Frontal cortex (tissue), 4 donors: ENCODE results near the gene LAMA5. TPM values are rescaled to one million over a fixed set of nuclear protein-coding genes. Genes with fewer than 3 reads are reported as not detected.

ENCODE experiments used
- DNase-seq, 2 donors: peaks; one replicate each; pipeline ENCODE4 v3.0.0; 2012; ENCODE audit warnings: low spot score in 2 of 2
- FAIRE-seq: peaks from 2 replicates; lab custom pipeline; 2012; peaks lifted over from hg19 to GRCh38; lab: Jason Lieb, UNC
- total RNA-seq: library from RNA; depleted of rRNA; stranded (reverse); fragments of >200 nt; gene quantifications from one replicate; pipeline ENCODE4 v1.2.3, GENCODE V29; 2014
- donor health status: control.
- donor health status: control.
- donor health status: control.

LAMA5 gene
- total RNA-seq, 1 donor from 2014 or later: 11.4 TPM

GRCh38 chr20:62351469-62352401, 15.4 kb downstream of the LAMA5 start:
- FAIRE-seq (no peak), DNase-seq (no peak)

GRCh38 chr20:62350629-62351422, 16.3 kb downstream of the LAMA5 start:
- DNase-seq (no peak), FAIRE-seq (no peak)

GRCh38 chr20:62350098-62350628, 16.9 kb downstream of the LAMA5 start:
- no peak for FAIRE-seq

GRCh38 chr20:62349556-62350097, 17.5 kb downstream of the LAMA5 start:
- DNase-seq: no peak
- FAIRE-seq: no peak

More at GRCh38 chr20:62350098-62350628, 16.9 kb downstream of the LAMA5 start:
- no peak for DNase-seq

- no peak for FAIRE-seq
Measured at GRCh38 chr20:62348604-62349003, 18.5 kb downstream of the LAMA5 start.

GRCh38 chr20:62347445-62347844, 19.7 kb downstream of the LAMA5 start:
- FAIRE-seq: no peak

More at GRCh38 chr20:62348604-62349003, 18.5 kb downstream of the LAMA5 start:
- DNase-seq: no peak

GRCh38 chr20:62347151-62347404, 20.0 kb downstream of the LAMA5 start:
- no peak for DNase-seq
- no peak for FAIRE-seq

More at GRCh38 chr20:62347445-62347844, 19.7 kb downstream of the LAMA5 start:
- DNase-seq: no peak

- FAIRE-seq (no peak), DNase-seq (no peak)
Measured at GRCh38 chr20:62346398-62347150, 20.5 kb downstream of the LAMA5 start.

- DNase-seq (no peak), FAIRE-seq (no peak)
Measured at GRCh38 chr20:62345681-62346370, 21.3 kb downstream of the LAMA5 start.

- no peak for FAIRE-seq
- no peak for DNase-seq
Measured at GRCh38 chr20:62344782-62345181, 22.3 kb downstream of the LAMA5 start.

GRCh38 chr20:62344092-62344491, 23.0 kb downstream of the LAMA5 start:
- DNase-seq (no peak), FAIRE-seq (no peak)

- FAIRE-seq (no peak), DNase-seq (no peak)
Measured at GRCh38 chr20:62342910-62343309, 24.2 kb downstream of the LAMA5 start.

GRCh38 chr20:62339647-62340062, 27.5 kb downstream of the LAMA5 start:
- FAIRE-seq (no peak), DNase-seq (no peak)

GRCh38 chr20:62338294-62338620, 28.9 kb downstream of the LAMA5 start:
- no peak for DNase-seq
- FAIRE-seq: no peak

- no peak for FAIRE-seq
- DNase-seq: no peak
Measured at GRCh38 chr20:62337558-62338293, 29.4 kb downstream of the LAMA5 start.

- no peak for FAIRE-seq
- no peak for DNase-seq
Measured at GRCh38 chr20:62336775-62337557, 30.1 kb downstream of the LAMA5 start.

GRCh38 chr20:62336329-62336728, 30.8 kb downstream of the LAMA5 start:
- FAIRE-seq: no peak
- no peak for DNase-seq

- no peak for DNase-seq
- no peak for FAIRE-seq
Measured at GRCh38 chr20:62335532-62335931, 31.6 kb downstream of the LAMA5 start.
